Smooth muscle cell (in vitro differentiated cells): ENCODE measurements around the gene TRIM46. TPM values are rescaled to one million over a fixed set of nuclear protein-coding genes. Genes with fewer than 3 reads are reported as not detected.

Source experiments
- DNase-seq: peaks from one replicate; lab custom pipeline; 2025; ENCODE audit not compliant: unreplicated experiment; lab: John Stamatoyannopoulos, UW
- H2AFZ ChIP-seq: fragments of 200-600 bp; sonication (generic); 2 replicates; pipeline ENCODE4 v1.6.0; 2016; ENCODE audit warnings: antibody characterized with exemption, low read depth, mild to moderate bottlenecking
- H3F3A ChIP-seq: fragments of 200-600 bp; sonication (generic); 2 replicates; pipeline ENCODE4 v1.6.0; 2017; ENCODE audit warnings: antibody characterized with exemption, low read depth
- H3K27ac ChIP-seq: fragments of 200-600 bp; sonication (generic); 2 replicates; pipeline ENCODE4 v1.5.1; 2016; ENCODE audit warnings: low read depth, mild to moderate bottlenecking
- H3K27me3 ChIP-seq: fragments of 200-600 bp; sonication (generic); 2 replicates; pipeline ENCODE4 v1.6.1; 2016; ENCODE audit warnings: low read depth, mild to moderate bottlenecking
- H3K36me3 ChIP-seq: fragments of 200-600 bp; sonication (generic); 2 replicates; pipeline ENCODE4 v1.5.1; 2016; ENCODE audit warnings: low read depth
- H3K4me1 ChIP-seq: fragments of 200-600 bp; sonication (generic); 2 replicates; pipeline ENCODE4 v1.5.1; 2016; ENCODE audit warnings: low read depth
- H3K4me2 ChIP-seq: fragments of 200-600 bp; sonication (generic); 2 replicates; pipeline ENCODE4 v1.6.0; 2016; ENCODE audit warnings: mild to moderate bottlenecking
- H3K4me3 ChIP-seq: fragments of 200-600 bp; sonication (generic); 2 replicates; pipeline ENCODE4 v1.5.1; 2016; ENCODE audit warnings: mild to moderate bottlenecking
- H3K79me2 ChIP-seq: fragments of 200-600 bp; sonication (generic); 2 replicates; pipeline ENCODE4 v1.6.0; 2016; ENCODE audit warnings: low read depth, mild to moderate bottlenecking
- H3K9ac ChIP-seq: fragments of 200-600 bp; sonication (generic); 2 replicates; pipeline ENCODE4 v1.6.0; 2016; ENCODE audit warnings: low read depth
- H3K9me3 ChIP-seq: fragments of 200-600 bp; sonication (generic); replicated peaks from 2 replicates; pipeline ENCODE4 v1.5.1; 2016; ENCODE audit warnings: low read depth
- H4K20me1 ChIP-seq: fragments of 200-600 bp; sonication (generic); 2 replicates; pipeline ENCODE4 v1.6.0; 2016; ENCODE audit warnings: low read depth
- WGBS: methylation state at CpG from one replicate; pipeline ENCODE4 v1.1.7; 2016; ENCODE audit warnings: low lambda C conversion rate; 5-methylcytosine and 5-hydroxymethylcytosine counted together
- polyA plus RNA-seq: library from polyadenylated mRNA; unstranded; fragments of >200 nt; fragmentation: Nextera tagmentation; extraction: Ambion mirVana; gene quantifications from 2 replicates; pipeline ENCODE4 v1.2.1, GENCODE V29; 2016
- total RNA-seq: library from RNA; depleted of rRNA; stranded (reverse); fragments of >200 nt; gene quantifications from 2 replicates; pipeline ENCODE4 v1.2.3, GENCODE V29; 2014
- TF ChIP-seq, protein P1 (sequence below): fragments of 200-600 bp; sonication (generic); IDR thresholded peaks from 2 replicates; pipeline ENCODE4 v1.5.1; 2017; ENCODE audit warnings: borderline replicate concordance, mild to moderate bottlenecking, antibody characterized with exemption; ENCODE audit not compliant: insufficient read depth, poor library complexity, severe bottlenecking

The TRIM46 gene
- total and polyA plus RNA-seq, 2 experiments from 2014 or later: 3.6 to 3.8 TPM

DNA sequence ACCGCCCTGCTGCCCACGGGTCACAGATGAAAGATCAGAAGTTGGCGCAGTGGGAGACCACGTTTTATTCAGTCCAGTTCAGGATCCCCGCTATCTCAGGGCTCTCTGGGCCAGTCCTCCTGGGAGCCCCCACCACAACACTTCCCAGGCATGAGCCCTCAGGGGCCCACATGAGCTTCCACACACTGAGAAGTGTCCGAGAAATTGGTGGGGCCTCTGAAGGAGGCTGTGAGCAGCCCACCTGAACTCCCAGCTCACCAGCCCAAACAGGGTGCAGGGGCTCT lies 12.1 kb downstream of the TRIM46 start:
- Histone ChIP-seq H3K9ac (no peak overlapping the region), H2AFZ (no peak overlapping the region), H3K36me3 (no peaks in the 10 kb centered on the region), H3K9me3 (no peaks in the 10 kb centered on the region), H3F3A (no peaks in the 10 kb centered on the region), H3K4me1 (no peaks in the 10 kb centered on the region), H3K4me3 (no peak overlapping the region), H4K20me1 (no peaks in the 10 kb centered on the region), H3K27me3 (no peaks in the 10 kb centered on the region), H3K4me2 (no peak overlapping the region), H3K27ac (no peak overlapping the region), H3K79me2 (no peaks in the 10 kb centered on the region)
- WGBS: 80% methylated on average over 6 of the region's 6 CpGs
- TF ChIP-seq, protein P1, sequence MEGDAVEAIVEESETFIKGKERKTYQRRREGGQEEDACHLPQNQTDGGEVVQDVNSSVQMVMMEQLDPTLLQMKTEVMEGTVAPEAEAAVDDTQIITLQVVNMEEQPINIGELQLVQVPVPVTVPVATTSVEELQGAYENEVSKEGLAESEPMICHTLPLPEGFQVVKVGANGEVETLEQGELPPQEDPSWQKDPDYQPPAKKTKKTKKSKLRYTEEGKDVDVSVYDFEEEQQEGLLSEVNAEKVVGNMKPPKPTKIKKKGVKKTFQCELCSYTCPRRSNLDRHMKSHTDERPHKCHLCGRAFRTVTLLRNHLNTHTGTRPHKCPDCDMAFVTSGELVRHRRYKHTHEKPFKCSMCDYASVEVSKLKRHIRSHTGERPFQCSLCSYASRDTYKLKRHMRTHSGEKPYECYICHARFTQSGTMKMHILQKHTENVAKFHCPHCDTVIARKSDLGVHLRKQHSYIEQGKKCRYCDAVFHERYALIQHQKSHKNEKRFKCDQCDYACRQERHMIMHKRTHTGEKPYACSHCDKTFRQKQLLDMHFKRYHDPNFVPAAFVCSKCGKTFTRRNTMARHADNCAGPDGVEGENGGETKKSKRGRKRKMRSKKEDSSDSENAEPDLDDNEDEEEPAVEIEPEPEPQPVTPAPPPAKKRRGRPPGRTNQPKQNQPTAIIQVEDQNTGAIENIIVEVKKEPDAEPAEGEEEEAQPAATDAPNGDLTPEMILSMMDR: no peak
- DNase-seq: no peak

DNA sequence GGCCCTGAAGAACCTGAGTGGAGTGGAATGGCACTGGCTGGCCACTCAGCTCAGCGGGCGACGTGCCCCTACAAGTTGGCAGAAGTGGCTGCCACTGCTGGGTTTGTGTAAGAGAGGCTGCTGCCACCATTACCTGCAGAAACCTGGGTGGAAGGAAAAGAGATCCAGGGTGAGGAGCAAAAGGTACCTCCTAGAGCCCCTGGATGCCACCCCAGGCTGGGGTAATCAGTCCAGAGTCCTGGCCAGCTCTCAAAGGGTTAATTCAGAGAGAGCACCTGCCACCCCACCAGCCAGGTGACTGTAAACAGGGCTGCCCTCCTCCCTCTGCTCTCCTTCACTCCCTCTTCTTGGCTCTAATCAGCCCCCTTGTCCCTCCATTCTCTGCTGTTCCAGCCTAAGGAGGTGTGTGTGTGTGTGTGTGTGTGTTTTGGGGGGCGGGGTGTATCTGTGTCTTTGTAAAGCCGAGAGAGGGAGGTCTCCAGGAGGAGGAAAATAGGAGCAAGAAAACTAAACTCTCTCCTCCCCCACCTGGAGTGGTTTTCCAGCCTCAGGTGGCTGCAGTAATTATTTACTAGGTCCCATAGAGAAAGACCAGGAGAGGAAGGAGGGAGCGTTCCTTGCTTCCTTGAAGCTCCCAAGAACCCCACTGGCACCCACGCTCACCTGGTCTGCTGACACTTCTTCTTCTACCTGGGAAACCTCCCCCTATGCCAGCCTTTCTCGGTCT lies 12.6 kb downstream of the TRIM46 start:
- 85% methylated on average over 7 of the region's 8 CpGs for WGBS
- TF ChIP-seq, protein P1: no peak
- Histone ChIP-seq H3K79me2 (no peaks in the 10 kb centered on the region), H3K9ac (no peak overlapping the region), H3K4me1 (no peaks in the 10 kb centered on the region), H3K36me3 (no peaks in the 10 kb centered on the region), H2AFZ (no peak overlapping the region), H3K27me3 (no peaks in the 10 kb centered on the region), H3K4me2 (no peak overlapping the region), H3K27ac (no peak overlapping the region), H4K20me1 (no peaks in the 10 kb centered on the region), H3K9me3 (no peaks in the 10 kb centered on the region), H3F3A (no peaks in the 10 kb centered on the region), H3K4me3 (no peak overlapping the region)
- DNase-seq: no peak

DNA sequence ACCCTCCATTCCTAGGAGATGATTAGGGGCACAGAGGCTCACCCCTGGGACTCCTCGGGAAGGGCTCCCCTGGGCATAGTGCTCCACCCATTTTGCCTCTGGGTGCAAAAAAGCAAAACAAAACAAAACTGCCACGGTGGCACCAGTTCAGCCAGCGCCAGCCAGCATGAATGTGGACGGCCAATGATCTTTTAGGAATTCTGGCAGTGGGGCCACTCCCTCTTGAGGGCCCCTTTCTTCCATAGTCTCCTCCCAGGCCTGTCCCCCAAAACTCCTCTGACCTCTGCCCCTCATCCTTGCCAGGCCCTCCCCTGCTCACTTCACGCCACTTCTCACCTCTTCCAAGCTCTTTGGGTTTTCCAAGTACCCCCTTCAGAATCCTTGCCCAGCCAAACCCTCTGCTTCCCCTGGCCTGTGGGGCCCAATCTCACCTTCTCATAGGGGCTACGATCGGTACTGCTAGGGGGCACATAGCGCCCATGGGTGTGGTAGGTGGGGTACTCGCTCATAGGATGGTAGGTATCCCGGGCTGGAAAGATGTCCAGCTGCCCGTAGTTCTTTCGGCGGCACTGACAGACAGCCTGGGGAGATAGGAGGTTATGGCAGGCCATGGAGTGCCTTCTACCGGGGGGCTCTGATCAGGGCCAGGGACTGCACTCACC lies 13.3 kb downstream of the TRIM46 start:
- H2AFZ ChIP-seq: no peak overlapping the region
- WGBS: 91% methylated on average over 14 of the region's 14 CpGs
- no peaks in the 10 kb centered on the region for H3K79me2 ChIP-seq
- H3K27me3 ChIP-seq: no peaks in the 10 kb centered on the region
- H3F3A ChIP-seq: no peaks in the 10 kb centered on the region
- H3K27ac ChIP-seq: no peak overlapping the region
- H3K4me1 ChIP-seq: no peaks in the 10 kb centered on the region
- H3K36me3 ChIP-seq: no peaks in the 10 kb centered on the region
- H3K4me3 ChIP-seq: no peak overlapping the region
- H3K4me2 ChIP-seq: no peak overlapping the region
- TF ChIP-seq, protein P1: no peak
- H4K20me1 ChIP-seq: no peaks in the 10 kb centered on the region
- no peaks in the 10 kb centered on the region for H3K9me3 ChIP-seq
- no peak overlapping the region for H3K9ac ChIP-seq
- no peak for DNase-seq
